Measurements from ENCODE around the gene CDX1.

CDX1 gene

DNA sequence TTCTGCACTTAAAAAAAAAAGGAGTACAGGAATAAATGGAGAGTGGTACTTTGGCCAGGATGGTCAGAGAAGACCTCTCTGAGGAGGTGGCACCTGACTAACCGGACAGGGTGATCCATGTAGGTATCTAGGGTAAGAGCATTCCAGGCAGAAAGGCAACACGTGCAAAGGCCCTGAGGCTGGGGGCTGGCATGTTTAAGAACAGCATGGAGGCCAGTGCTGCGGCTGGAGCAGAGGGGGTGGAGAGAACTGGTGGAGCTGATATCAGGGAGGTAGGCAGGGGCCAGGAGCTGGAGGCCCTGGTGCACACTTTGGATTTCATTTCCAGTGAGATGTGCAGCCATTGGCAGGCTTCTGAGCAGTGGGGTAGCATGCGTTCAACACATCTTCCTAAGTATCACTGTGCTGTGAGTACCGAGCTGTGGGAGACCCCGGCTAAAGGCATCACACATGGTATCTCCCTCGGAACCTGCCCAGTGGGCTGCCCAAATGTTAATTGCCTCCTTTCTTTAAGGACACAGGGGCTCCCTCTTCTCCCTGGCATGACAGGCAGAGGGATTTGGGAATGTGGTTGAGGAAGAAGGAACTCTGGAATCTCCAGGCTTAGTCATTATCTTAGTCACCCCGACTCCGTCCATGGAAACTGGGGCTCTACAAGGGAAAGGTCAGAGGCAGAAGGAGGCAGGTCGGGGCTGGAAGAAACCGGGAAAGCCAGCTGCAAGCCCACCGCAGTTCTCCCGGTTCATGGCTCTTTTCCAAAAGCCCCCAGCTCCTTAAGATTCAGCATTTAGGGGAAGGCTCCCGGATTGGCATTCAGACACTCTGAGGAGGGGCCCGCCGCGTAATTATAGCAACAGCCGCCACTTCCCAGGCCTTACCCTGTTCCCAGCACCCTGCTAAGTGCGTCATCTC is 41.9 kb downstream of the CDX1 start:
- no peak for DNase-seq (ENCODE audit: low spot score)

DNA sequence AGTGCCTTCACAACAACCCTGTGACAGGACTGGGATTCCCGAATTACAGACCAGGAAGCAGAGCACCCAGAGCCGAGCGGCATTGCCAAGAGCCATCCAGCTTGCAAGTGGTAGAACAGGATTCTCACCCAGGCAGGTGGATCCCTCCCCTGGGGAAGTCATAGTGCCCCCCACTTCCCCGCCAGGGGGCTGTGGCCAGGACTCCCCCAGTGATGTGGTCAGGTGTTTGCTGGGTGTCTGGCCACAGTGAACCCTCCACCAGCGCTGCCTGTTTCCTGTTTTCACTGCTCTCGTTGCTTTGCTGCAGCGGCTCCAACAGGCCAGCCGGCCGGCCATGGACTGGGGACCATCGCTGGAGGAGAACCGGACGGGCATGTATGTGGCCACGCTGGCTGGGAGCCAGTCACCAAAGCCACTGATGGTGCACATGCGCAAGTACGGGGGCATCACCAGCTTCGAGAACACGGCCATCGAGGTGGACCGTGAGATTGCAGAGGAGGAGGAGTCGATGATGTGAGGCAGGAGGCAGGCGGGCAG is 42.6 kb downstream of the CDX1 start:
- no peak for DNase-seq (ENCODE audit: low spot score)

DNA sequence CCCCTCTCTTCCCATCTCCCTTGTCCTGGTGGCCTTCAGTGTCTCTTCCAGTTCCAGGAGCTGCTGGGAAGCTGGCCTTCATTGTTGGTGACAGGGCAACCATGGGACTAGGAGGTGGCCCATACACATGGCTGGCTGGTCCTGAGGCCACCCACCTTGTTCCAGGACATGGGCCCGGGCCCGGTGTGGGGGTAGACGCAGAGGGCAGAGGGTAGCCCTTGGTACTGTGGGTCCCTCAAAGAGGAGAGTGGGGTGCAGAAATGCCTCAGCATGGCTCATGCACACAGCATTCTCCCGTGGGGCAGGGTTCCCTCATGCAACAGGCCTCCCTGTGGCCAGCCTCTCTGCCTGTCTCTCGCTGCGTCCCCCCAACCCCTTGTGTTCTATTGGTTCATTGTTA is 44.1 kb downstream of the CDX1 start:
- no peak for DNase-seq (ENCODE audit: low spot score)

DNA sequence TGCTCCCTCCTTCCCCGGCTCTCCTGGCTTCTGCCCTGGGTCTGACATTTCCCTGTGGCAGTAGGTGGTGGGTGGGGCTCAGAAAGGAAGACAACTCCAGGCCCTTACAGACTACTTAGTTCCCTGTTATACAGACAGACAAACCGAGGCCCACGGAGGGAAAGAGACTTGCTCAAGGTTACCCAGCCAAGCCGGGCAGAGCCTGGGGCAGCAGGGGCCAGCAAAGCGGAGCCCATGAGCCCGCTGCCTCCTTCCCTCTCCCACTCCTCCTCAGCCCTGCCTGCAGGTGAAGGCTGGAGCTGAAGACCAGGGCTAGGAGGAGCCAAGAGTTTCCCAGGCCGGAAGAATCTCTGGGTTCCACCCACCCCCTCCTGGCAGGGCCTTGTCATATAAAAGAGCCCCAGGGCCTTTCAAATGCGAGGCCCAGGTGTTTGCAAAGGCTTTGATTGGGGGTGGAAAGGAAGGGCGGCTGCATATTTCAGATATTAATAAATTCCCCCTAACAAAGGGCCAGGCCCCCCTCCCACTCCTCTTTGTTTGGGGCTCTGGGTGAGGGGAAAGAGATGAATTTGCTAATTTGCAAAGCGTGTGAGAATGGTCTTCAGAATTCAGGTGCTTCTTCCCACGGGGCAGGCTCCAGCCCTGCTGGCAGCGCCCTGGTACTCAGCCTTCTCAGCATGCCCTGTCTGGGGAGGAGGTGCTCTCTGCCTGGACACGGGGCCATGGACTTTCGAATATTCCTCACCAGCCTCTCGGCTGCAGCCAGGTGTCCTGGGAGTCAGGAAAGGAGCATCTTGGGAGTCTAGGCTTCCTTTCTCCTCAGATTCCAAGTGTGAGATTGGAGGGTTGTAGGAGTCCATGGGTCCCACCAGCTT is 44.8 kb downstream of the CDX1 start:
- no peak for DNase-seq (ENCODE audit: low spot score)

DNA sequence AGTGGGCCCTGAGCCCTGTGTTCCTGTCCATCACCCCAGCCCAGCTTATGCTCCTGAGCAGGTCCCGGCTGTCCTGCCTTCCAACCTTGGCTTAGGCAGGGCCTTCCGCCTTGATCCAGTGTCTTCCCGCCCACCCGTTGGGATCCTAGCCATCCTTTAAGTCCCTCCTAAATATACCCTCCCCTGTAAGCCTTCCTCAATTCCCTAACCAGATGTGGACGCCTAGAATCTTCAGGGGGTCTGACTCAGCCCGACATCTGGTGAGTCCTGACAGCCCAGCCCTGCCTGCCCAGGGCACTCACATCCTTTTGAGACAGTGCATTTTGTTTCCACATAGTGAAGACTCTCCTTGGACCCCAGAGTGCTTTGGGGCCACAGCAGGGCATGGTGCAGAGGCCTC is 47.0 kb downstream of the CDX1 start:
- no peak for DNase-seq (ENCODE audit: low spot score)

DNA sequence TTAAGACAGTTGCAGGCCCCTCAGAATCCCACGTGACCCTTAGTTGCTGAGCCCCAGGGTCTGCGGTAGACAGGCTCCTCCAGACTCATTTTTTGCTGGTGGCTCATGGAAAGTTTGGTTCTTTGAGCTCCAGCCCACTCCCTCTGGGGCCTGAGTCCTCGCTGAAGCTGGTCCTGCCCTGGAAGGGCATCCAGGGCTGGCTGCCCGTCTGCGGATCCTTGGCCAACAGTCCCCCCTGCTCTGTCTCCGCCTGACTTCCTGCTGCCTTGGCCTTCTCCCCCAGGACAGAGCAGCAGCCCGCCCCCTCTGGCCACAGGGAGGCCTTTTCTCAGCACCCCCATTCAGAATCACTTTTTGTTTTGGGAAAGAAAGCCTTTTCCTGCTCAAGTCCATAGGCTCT is 47.7 kb downstream of the CDX1 start:
- DNase-seq (ENCODE audit: low spot score) = no peak

DNA sequence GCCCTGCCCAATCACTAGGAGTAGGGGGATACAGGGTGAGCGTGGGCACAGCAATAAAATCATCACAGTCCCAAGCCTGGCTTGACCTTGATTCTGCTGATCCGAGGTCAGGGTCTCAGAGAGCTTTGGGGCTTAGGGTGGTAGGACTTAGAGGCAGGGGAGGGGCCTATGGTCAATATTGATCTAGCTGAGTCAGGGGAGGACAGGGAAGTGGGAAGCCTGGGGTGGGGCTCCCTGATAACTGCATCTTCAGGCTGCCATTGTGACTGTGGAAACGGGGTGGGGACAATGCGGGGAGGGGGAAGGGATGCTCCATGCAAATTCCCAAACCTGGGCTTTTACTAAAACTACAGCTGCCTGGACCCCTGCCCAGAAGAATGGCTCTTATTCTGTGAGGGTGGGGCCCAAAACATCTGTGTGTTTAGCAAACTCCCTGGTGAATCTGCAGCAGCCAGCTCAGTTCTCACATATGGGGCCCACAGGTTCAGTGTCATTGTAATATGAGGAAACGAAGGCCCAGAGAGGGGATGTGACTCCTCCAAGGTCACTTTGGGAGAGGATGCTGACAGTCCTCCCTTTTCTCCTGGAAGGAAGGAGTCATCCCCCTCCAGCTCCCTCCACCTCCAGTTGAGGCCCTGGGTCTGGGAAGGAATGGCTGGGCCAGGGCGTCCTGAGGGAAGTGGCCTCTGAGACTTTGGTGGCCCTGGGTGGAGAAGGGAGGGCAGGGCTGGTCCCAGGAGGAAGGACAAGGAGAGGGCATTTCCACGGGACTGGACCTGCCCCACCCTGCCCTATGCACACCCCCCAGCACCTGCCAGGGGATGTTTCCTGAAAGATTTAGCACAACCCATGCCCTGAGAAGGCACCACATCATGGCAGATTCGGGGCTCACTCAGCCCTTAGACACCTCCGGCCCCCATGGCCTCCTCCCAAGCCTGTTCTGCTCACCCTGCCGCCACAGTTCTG is 49.7 kb downstream of the CDX1 start:
- peak; percentile 41 for DNase-seq (ENCODE audit: low spot score)

DNA sequence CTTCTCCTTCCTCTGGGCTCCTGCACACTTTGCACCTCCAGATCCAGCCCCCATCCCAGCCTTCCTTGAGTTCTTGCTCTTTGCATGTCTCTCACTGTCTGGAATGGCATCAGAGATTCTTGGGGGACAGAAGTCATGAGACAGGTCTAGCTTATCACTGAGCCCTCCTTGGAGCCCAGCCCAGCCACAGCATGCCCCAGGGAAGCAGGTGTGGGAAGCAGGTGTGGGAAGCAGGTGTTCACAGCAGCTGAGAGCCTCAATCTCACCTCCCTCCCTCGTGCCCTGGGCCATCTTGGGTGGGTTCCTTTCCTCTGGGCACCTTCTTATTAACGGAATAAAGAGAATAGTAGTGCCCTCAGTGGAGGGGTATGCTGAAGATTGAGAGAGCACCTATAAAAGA is 50.5 kb downstream of the CDX1 start:
- DNase-seq (ENCODE audit: low spot score) = no peak

DNA sequence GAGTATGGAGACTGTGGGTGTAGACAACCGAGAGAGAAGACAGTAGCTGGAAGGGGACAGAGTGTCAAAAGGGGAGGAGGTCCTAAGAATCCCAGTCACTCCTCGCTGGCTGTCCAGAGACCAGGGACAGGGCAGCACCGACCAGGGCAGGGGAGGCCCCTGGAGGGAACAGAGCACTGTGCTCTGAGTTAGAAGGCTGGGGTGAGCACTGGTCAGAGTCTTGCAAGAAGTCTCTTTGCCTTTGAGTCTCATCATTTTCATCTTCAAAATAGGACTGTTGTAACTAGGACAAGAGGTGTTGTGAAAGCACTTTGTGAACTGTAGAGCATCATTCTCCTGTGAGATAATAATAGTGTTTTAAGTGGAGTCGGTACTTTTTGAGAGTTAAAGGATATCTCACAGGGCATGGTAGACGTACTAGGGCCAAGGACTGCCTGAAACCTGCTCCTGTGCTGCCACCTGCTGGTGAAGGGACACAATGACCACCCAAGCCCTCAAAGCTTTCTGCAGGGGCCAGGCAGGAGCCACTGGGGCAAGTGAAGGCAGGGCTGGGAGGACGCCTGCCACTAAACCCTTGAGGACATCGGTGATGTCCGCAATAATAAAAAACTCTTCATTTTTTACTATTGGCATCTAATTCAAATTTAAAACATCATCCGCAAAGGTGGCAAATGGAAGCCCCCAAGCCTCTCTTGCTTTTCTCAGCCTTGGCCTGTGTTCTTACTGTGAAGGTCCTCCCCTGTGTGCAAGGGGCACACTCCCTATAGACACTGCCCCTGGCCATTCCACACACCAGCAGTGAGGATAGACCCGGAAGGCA is 51.5 kb downstream of the CDX1 start:
- DNase-seq (ENCODE audit: low spot score) = peak; percentile 85

DNA sequence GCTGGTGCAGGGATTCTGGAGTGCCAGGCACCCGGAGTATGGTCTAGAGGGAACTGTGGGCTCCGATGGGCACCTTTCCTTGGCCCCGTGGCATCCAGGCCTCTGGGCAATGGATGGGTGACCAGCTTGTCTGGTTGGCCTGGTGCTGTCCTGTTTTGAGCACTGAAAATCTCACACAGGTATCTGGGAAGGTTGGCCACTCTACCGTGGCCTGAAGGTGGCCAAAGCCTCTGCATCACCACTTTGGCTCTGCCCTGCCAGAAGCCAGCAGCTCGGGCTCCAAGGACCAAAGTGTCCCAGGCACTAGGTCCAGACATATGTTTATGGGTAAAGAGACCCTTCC is 52.1 kb downstream of the CDX1 start:
- no peak for DNase-seq (ENCODE audit: low spot score)

DNA sequence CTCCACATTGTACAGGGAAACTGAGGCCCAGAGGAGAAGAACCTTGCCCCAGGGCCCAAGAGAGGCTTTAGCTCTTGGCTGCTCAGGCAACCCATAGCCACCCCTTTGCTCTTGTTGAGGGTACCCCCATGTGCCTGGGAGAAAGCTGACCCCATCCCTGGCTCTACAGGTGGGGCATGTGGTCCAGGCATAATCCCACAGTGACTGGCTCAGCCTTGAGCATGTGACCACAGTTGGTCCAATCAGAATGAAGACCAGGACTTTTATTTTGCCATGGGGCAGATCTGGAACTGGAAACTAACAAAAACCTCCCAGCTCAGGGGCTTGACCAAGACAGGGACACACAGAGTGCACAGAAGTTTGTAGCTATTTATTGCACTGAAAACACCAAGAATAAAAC is 52.6 kb downstream of the CDX1 start:
- DNase-seq (ENCODE audit: low spot score) = no peak

DNA sequence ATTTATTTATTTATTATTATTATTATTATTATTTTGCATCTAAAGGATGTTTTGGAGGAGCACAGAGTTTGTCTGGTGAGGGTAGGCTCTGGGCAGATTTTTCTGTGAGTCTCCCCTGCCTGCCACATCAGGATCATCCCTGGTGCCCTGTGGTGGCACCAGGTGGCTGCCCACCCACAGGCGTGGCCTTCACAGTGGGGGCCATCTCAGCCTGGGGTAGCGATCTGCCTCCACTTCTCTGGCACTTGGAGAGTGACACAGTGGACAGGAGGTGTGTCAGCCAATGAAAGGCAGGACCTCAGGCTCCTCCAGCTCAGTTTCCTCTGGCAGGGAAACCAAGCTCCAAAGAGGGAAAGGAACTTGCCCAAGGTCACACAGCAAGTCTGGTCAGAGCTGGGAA is 53.3 kb downstream of the CDX1 start:
- DNase-seq (ENCODE audit: low spot score) = no peak

DNA sequence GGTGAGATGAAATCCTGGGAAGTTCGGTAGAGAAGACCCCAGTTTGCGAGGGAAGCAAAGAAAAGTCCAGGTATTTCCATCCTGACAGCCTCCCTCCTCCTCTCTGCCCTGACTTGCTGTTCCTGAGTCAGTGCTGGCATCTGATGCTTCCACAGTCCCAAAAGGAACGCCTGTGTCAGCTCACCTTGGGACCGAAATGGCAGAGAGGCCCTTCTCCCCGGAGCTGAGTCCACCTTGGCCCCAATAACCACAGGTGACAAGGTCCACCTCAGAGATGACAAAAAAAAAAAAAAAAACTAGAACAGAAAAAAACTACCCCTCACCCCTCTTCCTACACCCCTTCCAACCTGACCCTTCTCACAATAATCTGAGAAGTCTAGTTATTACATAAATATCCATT is 54.9 kb downstream of the CDX1 start:
- no peak for DNase-seq (ENCODE audit: low spot score)

DNA sequence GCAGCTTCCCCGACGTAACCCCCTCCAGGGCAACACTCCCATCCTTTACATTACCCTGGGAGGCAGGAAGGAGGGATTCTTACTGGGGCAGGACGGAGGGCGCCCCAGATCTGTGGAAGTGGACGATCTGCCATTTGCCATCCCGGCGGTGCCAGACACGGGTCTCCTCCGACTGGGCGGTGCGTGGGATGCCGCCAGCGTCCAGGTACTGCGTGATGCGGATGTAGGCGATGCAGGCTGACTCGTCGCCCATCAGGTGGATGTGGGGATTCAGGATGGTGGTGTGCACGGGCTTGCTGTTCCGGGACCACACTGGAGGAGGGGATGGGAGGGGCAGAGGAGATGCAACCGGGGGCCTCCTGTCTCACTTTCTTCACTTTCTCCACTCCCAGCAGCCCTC is 56.3 kb downstream of the CDX1 start:
- DNase-seq (ENCODE audit: low spot score) = no peak

DNA sequence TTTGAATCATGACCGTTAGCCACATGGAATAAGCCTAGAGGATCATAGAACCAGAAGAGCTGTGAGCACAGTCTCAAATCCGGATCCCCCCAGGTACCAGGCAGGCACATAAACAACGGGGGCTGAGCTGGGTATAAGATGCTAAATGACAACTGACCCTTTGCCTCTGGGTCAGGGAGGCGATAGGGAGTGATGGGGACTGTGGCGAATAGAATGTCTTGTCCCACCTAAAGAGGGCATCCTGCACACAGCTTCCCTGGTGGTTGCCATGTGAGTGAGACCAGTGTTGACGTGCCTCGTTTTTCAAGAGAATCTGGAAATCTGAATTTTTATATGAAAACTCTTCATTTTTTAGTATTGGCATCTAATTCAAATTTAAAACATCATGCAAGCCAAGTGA is 56.9 kb downstream of the CDX1 start:
- DNase-seq (ENCODE audit: low spot score) = no peak

DNA sequence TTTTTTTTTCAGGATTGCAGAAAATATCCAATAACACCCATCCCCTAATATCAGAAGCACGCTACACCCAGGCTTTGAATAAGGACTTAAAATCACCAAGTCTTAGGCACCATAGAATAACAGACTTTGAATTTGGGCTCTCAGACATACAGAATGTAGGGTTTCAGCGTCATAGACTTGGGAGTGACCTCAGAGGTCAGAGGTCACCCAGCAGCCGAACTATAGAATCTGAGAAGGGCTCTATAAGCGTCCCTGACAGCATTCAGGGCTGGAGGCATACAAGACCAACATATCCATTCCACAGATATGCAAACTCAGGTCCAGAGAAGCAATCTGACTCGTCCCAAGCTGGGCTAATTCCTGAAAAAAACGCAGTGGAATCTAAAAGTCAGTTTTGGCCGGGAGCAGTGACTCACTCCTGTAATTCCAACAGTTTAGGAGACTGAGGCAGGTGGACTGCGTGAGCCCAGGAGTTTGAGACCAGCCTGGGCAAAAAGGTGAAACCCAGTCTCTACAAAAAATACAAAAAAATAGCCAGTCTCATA is 58.0 kb downstream of the CDX1 start:
- no peak for DNase-seq (ENCODE audit: low spot score)

DNA sequence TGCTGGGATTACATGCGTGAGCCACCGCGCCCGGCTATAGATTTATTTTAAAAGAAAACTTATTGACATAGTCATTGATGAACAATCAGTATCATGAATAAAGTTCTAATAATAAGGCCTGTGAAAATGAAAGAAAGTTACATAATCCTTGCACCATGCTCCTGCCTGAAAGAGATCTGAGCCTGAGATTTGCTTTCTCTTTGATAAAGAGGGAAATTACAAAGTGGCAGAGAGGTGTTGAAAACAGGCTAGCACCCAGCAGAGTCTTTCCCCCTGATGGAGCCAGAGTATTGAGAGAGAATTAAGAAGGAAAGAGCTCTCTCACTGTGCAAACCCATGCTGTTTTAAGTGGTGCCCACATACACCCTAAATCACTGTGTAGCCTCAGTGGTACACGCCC is 60.5 kb downstream of the CDX1 start:
- DNase-seq (ENCODE audit: low spot score) = no peak

DNA sequence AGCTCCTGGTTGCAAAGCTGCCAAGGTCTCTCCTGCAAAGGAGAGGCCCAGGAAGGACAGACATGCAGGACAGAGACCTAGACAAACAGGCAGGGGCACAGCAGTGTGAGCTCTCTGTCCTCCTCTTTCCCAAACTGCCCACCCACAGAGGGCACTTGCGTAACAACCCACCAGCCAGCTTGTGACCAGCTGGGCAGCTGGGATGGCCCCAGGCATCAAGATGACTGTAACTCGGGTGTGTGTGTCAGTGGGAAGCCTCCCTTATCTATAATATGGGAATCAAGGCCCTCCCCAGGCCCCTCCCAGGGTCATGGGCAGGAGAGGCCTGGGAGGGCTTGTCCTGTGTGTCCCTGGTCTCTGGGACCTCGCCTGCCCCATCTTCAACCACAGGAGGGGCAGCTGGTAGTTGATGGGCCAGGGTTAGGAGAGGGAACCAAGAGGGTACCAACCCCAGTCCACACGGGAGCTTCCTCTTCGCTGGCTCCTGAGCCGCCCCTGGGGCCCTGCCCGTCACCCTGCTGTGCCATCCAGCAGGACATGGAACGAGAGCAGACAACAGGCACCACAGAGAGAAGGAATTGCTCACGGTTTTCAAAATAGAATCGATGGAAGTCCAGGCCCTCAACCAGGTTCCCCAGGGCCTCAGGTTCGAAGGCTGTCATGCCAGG is 61.2 kb downstream of the CDX1 start:
- DNase-seq (ENCODE audit: low spot score) = no peak

DNA sequence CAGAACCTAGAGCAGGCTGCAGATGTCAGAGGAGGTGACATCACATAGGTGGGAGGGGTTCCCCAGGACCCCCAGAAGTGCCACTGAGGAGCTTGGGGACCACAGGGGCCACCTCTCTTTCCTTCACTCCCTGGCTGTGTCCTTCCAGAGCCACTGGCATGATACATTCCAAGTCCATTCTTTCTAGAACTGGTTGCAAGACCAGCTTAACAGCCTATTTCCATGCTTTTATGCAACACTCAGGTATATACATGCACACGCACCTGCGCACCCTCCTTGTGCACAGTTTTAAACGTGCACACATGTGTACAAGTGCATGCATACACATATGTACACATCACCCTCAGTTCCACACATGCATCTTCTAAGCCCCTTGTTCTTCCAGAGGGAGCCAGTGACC is 63.0 kb downstream of the CDX1 start:
- DNase-seq (ENCODE audit: low spot score) = no peak

DNA sequence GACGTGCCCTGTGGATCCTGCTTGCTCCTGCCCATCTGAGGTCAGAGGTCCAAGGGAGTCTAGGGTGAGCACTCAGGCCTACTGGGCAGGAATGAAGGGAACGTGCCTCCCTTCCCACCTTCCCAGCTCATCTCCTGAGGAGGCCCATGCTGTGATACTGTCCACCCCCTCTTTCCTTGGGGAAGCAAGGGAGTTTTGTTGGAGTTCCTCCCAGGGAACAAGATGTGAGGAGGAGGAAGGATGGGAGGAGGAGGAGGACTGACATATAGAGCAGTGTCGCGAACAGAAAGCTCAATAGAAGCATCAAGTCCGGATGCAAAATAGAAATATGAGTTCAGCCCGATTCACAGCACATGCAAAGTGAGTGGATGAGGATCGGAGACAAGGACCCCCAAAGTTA is 64.3 kb downstream of the CDX1 start:
- no peak for DNase-seq (ENCODE audit: low spot score)

Measured in HuH-7 (cell line).